ENCODE measurements around the gene ATPAF2.

ATPAF2 gene

DNA sequence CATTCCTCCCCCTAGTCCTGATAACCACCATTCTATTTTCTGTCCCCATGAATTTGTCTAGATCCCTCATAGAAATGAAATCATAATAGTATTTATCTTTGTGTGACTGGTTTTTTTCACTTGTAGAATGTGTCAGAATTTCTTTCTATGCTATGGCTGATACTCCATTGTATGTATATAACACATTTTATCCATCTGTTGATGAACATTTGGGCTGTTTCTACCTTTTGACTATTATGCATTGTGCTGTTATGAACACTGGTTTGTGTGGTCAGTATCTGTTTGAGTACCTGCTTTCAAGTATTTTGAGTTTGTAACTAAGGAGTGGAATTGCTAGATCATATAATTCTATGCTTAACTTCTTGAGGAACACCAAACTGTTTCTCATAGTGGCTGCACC lies 32.8 kb upstream of the ATPAF2 start:
- DNase-seq (ENCODE audit: low read depth): no peak
- TF ChIP-seq, protein P1, sequence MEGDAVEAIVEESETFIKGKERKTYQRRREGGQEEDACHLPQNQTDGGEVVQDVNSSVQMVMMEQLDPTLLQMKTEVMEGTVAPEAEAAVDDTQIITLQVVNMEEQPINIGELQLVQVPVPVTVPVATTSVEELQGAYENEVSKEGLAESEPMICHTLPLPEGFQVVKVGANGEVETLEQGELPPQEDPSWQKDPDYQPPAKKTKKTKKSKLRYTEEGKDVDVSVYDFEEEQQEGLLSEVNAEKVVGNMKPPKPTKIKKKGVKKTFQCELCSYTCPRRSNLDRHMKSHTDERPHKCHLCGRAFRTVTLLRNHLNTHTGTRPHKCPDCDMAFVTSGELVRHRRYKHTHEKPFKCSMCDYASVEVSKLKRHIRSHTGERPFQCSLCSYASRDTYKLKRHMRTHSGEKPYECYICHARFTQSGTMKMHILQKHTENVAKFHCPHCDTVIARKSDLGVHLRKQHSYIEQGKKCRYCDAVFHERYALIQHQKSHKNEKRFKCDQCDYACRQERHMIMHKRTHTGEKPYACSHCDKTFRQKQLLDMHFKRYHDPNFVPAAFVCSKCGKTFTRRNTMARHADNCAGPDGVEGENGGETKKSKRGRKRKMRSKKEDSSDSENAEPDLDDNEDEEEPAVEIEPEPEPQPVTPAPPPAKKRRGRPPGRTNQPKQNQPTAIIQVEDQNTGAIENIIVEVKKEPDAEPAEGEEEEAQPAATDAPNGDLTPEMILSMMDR (conservative IDR thresholded peaks at IDR 0.05; ENCODE audit: low read depth, low read length): no peak
- no peak overlapping the region for H3K4me3 ChIP-seq (ENCODE audit: low read depth, low read length)

DNA sequence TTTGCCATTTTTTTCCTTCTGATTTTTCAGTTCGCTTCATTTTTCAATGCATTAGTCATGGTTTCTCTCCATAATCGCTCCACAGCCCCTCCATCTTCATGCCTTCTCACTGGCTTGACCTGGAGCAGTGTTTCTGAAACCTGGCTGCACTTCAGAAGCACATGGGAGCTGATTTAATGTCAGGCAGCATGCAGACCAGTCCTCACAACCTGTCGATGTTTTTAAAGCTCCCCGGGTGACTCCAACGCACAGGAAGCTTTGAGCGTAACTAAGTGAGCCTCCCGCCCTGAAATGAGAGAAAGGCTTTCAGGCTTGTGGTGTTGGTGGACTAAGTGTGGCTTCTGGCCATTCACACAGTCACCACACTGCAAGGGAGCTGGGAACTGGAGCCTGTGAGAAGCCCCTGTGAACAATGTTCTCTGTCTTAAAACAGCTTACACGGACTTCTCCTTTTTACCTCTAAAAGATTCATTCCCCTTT lies 31.9 kb upstream of the ATPAF2 start:
- DNase-seq (ENCODE audit: low read depth): peak; percentile 61
- TF ChIP-seq, protein P1 (conservative IDR thresholded peaks at IDR 0.05; ENCODE audit: low read depth, low read length): no peak
- H3K4me3 ChIP-seq (ENCODE audit: low read depth, low read length): peak overlapping the region; percentile 27

DNA sequence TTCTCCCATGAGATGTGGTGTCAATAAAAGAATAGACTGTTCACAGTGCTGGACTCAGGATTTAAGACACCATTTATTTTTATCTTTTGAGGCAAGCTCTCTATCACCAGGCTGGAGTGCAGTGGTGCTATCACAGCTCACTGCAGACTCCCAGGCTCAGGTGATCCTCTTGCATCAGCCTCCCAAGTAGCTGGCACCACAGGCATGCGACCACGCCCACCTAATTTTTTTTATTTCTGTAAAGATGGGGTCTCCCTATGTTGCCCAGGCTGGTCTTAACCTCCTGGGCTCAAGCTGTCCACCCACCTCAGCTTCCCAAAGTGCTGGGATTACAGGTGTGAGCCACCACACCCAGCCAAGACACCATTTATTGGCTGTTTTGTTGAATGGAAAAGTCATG lies 30.1 kb upstream of the ATPAF2 start:
- no peak overlapping the region for H3K4me3 ChIP-seq (ENCODE audit: low read depth, low read length)
- DNase-seq (ENCODE audit: low read depth): no peak
- TF ChIP-seq, protein P1 (conservative IDR thresholded peaks at IDR 0.05; ENCODE audit: low read depth, low read length): no peak

DNA sequence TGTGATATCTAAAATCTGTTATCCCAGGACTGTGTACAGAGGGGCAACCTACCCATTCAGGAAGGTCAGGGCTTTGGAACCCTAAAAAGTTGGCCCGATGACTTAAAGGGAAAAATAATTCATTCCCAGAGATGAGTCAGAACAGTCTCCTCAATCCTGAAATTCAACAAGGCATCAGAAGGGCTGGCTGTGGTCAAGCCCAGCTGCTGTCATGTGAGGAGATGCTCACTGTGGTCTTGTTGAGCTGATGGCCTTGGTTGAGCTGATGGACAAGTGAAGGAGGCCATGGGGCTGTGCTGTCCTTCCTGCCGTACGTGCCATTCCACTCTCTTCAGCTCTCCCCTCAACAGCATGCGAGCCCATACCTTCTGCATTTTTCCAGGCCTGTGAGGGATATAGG lies 27.9 kb upstream of the ATPAF2 start:
- DNase-seq (ENCODE audit: low read depth): no peak
- TF ChIP-seq, protein P1 (conservative IDR thresholded peaks at IDR 0.05; ENCODE audit: low read depth, low read length): no peak
- H3K4me3 ChIP-seq (ENCODE audit: low read depth, low read length): no peak overlapping the region

DNA sequence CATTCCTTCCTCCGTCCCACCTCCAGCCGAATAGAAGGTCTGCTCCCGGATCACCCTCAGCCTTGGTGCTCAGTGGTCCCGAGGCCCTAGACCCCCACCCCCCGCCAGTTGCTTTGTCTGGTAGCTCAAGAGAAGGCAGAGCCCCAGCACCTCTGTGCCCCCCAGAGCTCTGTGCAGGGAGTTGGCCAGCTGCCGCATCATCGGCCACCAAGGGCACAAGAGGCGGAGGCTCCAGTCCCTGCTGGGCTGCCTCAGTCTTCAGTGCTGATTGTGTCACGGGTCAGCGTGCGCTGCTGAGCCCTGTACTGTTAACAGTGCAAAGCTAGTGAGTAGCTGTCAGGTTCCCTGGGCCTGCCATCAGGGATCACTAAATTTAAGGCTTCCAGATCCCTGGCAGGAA lies 26.6 kb upstream of the ATPAF2 start:
- TF ChIP-seq, protein P1 (conservative IDR thresholded peaks at IDR 0.05; ENCODE audit: low read depth, low read length): no peak
- DNase-seq (ENCODE audit: low read depth): no peak
- no peak overlapping the region for H3K4me3 ChIP-seq (ENCODE audit: low read depth, low read length)

DNA sequence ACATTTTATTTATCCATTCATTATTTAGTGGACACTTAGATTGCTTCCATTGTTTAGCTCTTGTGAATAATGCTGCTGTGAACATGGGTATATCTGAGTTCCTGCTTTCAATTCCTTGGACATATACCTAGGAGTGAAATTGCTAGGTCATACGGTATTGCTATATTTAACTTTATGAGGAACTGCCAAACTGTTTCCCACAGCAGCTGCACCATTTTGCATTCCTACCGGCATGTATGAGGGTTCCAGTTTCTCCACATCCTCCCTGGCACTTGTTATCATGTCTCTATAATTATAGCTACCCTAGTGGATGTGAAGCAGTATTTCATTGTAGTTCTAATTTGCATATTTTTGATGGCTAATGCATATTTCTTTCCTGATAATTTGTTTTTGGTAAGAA lies 25.1 kb upstream of the ATPAF2 start:
- no peak overlapping the region for H3K4me3 ChIP-seq (ENCODE audit: low read depth, low read length)
- TF ChIP-seq, protein P1 (conservative IDR thresholded peaks at IDR 0.05; ENCODE audit: low read depth, low read length): no peak
- no peak for DNase-seq (ENCODE audit: low read depth)

DNA sequence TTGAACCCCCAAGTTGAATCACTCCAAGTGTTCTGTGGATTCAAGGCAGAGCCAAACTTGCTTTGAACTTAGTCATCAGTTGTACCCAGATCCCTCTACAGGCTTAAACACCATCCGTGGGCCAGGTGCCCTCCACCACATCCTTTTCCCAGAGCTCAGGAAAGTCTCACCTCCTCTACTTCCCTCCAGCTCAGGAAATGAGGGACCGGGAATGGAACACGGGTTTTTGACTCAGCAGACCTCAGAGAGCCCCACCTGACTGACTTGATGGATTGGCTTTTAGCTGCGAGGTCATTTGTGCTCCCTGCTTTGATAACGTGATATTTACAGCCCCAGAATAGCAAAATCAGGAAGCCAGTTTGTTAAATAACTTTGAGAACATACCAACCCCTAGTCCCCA lies 20.3 kb upstream of the ATPAF2 start:
- DNase-seq (ENCODE audit: low read depth): no peak
- no peak overlapping the region for H3K4me3 ChIP-seq (ENCODE audit: low read depth, low read length)
- TF ChIP-seq, protein P1 (conservative IDR thresholded peaks at IDR 0.05; ENCODE audit: low read depth, low read length): no peak

All from choroid plexus epithelial cell (primary cell).